K562 (cell line): ENCODE measurements around the gene RHAG. TPM values are rescaled to one million over a fixed set of nuclear protein-coding genes. Genes with fewer than 3 reads are reported as not detected.

Experiments used
- BMI1 ChIP-seq: fragments of 150-350 bp; IDR thresholded peaks from 2 replicates; pipeline ENCODE4 v1.6.1; 2014; ENCODE audit warnings: low read length
- CREBBP ChIP-seq: IDR thresholded peaks from one replicate; pipeline ENCODE4 v1.6.1; 2012; ENCODE audit warnings: low read depth, mild to moderate bottlenecking, control low read depth, inconsistent platforms, low read length
- FIP1L1 ChIP-seq: fragments of 200-400 bp; formaldehyde crosslinking; IDR thresholded peaks from 2 replicates; pipeline ENCODE4 v1.6.1; 2018; ENCODE audit warnings: mild to moderate bottlenecking, low read depth, low read length; ENCODE audit not compliant: poor library complexity, severe bottlenecking
- HDAC8 ChIP-seq: fragments of 450-650 bp; IDR thresholded peaks from 2 replicates; pipeline ENCODE4 v1.6.1; 2016; ENCODE audit warnings: mild to moderate bottlenecking, missing genetic modification characterization, moderate library complexity, missing compliant biosample characterization
- KLF16 ChIP-seq: IDR thresholded peaks from 2 replicates; pipeline ENCODE4 v1.6.1; 2016; ENCODE audit warnings: antibody characterized with exemption
- NR3C1 ChIP-seq: sonication (generic); formaldehyde crosslinking; IDR thresholded peaks from 2 replicates; pipeline ENCODE4 v1.8.1; 2022; ENCODE audit warnings: missing genetic modification reagents
- POLR2AphosphoS2 ChIP-seq: IDR thresholded peaks from 2 replicates; pipeline ENCODE4 v1.6.1; 2012; ENCODE audit warnings: low read length, improper control_type of control experiment
- RFX5 ChIP-seq: IDR thresholded peaks from 2 replicates; pipeline ENCODE4 v1.6.1; 2011; ENCODE audit warnings: low read depth, mild to moderate bottlenecking, improper control_type of control experiment, low read length
- TEAD1 ChIP-seq, 2 experiments: fragments of 450-650 bp in 1 of 2; sonication (generic) in 1 of 2; formaldehyde crosslinking; IDR thresholded peaks; 2 replicates each; pipeline versions ENCODE4 v1.4.0 to v1.8.0; 2020 to 2022; ENCODE audit warnings: mild to moderate bottlenecking in 2 of 2, missing genetic modification reagents in 1 of 2
- ZFPM2 ChIP-seq: fragments of 250-450 bp; sonication (Bioruptor Pico); IDR thresholded peaks from 2 replicates; pipeline ENCODE4 v1.5.1; 2022; ENCODE audit warnings: mild to moderate bottlenecking
- ZNF347 ChIP-seq: fragments of 450-650 bp; formaldehyde crosslinking; IDR thresholded peaks from 2 replicates; pipeline ENCODE4 v1.4.0; 2020; ENCODE audit warnings: low read depth, mild to moderate bottlenecking, moderate library complexity
- polyA plus RNA-seq, 8 experiments: library from polyadenylated mRNA; depleted of rRNA in 4 of 8; stranded (reverse) in 5 of 8; unstranded in 3 of 8; fragments of >200 nt; fragmentation: Nextera tagmentation in 2 of 8; fragmentation: Illumina TruSeq in 1 of 8; extraction: Ambion mirVana in 2 of 8; extraction: Trizol in 1 of 8; gene quantifications; 2 replicates each; pipeline versions ENCODE4 v1.2.1 to v1.2.3, GENCODE V29; 2011 to 2014; ENCODE audit warnings: inconsistent platforms in 1 of 8, missing spikeins in 1 of 8
- total RNA-seq, 7 experiments: library from RNA; depleted of rRNA in 6 of 7; stranded (reverse); fragments of >200 nt in 6 of 7; fragmentation: Illumina TruSeq in 2 of 7; extraction: Trizol in 2 of 7; gene quantifications; 2 replicates each; pipeline versions ENCODE4 v1.2.1 to v1.2.3, GENCODE V29; 2011 to 2021; ENCODE audit warnings: low replicate concordance in 1 of 7
- TF ChIP-seq, protein P1 (sequence below): fragments of 450-650 bp; IDR thresholded peaks from 2 replicates; pipeline ENCODE4 v1.6.1; 2017; ENCODE audit warnings: antibody characterized with exemption
- TF ChIP-seq, protein P2 (sequence below): fragments of 250-450 bp; sonication (Bioruptor Pico); IDR thresholded peaks from 2 replicates; pipeline ENCODE4 v1.5.0; 2020; ENCODE audit warnings: mild to moderate bottlenecking, borderline replicate concordance
- TF ChIP-seq, protein P3 (sequence below): sonication (generic); formaldehyde crosslinking; IDR thresholded peaks from 2 replicates; pipeline ENCODE4 v1.8.0; 2023; ENCODE audit warnings: missing genetic modification reagents, mild to moderate bottlenecking, borderline replicate concordance
- TF ChIP-seq, protein P4 (sequence below): fragments of 450-650 bp; formaldehyde crosslinking; IDR thresholded peaks from 2 replicates; pipeline ENCODE4 v1.4.0; 2020; ENCODE audit warnings: mild to moderate bottlenecking, moderate library complexity

Gene RHAG
- total and polyA plus RNA-seq, 9 of the 15 experiments (the other 6 are each of a cell fraction or from before 2014, with no cell fraction given), result 290 to 1,202 (median 505) TPM

DNA sequence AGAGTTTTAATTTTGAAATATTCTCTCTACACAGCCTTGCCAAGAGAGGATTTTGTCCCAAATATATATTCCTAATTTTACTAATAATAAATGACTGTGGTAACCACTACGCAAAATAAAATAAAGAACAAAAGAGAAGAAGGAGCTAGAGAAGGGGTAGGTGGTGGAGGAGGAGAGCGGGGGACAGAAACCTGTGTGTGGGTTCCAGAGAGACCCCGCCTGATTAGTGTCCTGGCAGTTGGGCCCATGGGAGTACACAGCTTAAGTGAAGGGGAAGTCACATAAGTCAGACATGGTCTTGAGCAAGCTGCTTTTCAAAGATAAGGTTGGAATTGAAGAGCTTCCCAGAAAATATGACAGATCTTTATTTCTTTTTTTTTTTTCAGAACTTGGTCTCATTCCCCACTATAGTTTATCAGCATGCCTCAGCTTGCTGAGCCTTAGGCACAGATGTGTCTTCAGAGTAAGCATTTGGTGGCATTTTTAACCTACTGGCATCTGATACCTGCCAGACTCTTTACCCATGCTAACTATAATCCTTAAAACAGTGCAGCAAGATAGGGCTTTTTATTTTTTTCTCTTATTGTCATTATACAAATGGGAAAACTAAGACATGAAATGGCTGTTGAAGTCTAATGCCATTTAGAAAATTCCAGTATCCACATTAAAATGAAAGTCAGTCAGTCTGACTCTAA, 9.6 kb upstream of the RHAG start (continued):
- TF ChIP-seq, protein P1, sequence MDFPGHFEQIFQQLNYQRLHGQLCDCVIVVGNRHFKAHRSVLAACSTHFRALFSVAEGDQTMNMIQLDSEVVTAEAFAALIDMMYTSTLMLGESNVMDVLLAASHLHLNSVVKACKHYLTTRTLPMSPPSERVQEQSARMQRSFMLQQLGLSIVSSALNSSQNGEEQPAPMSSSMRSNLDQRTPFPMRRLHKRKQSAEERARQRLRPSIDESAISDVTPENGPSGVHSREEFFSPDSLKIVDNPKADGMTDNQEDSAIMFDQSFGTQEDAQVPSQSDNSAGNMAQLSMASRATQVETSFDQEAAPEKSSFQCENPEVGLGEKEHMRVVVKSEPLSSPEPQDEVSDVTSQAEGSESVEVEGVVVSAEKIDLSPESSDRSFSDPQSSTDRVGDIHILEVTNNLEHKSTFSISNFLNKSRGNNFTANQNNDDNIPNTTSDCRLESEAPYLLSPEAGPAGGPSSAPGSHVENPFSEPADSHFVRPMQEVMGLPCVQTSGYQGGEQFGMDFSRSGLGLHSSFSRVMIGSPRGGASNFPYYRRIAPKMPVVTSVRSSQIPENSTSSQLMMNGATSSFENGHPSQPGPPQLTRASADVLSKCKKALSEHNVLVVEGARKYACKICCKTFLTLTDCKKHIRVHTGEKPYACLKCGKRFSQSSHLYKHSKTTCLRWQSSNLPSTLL, result no peak
- TF ChIP-seq ZNF347 (CRISPR knock-in tag) (no peak), NR3C1 (CRISPR knock-in tag) (no peak), TEAD1 (CRISPR knock-in tag; IDR thresholded peaks at IDR 0.05) (peak; percentile 72 to 84; a peak in 3 of 4 replicates), POLR2AphosphoS2 (no peak), BMI1 (no peak), KLF16 (peak; percentile 98), HDAC8 (no peak), RFX5 (no peak), CREBBP (no peak), FIP1L1 (no peak), ZFPM2 (no peak)
- TF ChIP-seq, protein P2, sequence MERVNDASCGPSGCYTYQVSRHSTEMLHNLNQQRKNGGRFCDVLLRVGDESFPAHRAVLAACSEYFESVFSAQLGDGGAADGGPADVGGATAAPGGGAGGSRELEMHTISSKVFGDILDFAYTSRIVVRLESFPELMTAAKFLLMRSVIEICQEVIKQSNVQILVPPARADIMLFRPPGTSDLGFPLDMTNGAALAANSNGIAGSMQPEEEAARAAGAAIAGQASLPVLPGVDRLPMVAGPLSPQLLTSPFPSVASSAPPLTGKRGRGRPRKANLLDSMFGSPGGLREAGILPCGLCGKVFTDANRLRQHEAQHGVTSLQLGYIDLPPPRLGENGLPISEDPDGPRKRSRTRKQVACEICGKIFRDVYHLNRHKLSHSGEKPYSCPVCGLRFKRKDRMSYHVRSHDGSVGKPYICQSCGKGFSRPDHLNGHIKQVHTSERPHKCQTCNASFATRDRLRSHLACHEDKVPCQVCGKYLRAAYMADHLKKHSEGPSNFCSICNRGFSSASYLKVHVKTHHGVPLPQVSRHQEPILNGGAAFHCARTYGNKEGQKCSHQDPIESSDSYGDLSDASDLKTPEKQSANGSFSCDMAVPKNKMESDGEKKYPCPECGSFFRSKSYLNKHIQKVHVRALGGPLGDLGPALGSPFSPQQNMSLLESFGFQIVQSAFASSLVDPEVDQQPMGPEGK (CRISPR knock-in tag), result no peak
- TF ChIP-seq, protein P3, sequence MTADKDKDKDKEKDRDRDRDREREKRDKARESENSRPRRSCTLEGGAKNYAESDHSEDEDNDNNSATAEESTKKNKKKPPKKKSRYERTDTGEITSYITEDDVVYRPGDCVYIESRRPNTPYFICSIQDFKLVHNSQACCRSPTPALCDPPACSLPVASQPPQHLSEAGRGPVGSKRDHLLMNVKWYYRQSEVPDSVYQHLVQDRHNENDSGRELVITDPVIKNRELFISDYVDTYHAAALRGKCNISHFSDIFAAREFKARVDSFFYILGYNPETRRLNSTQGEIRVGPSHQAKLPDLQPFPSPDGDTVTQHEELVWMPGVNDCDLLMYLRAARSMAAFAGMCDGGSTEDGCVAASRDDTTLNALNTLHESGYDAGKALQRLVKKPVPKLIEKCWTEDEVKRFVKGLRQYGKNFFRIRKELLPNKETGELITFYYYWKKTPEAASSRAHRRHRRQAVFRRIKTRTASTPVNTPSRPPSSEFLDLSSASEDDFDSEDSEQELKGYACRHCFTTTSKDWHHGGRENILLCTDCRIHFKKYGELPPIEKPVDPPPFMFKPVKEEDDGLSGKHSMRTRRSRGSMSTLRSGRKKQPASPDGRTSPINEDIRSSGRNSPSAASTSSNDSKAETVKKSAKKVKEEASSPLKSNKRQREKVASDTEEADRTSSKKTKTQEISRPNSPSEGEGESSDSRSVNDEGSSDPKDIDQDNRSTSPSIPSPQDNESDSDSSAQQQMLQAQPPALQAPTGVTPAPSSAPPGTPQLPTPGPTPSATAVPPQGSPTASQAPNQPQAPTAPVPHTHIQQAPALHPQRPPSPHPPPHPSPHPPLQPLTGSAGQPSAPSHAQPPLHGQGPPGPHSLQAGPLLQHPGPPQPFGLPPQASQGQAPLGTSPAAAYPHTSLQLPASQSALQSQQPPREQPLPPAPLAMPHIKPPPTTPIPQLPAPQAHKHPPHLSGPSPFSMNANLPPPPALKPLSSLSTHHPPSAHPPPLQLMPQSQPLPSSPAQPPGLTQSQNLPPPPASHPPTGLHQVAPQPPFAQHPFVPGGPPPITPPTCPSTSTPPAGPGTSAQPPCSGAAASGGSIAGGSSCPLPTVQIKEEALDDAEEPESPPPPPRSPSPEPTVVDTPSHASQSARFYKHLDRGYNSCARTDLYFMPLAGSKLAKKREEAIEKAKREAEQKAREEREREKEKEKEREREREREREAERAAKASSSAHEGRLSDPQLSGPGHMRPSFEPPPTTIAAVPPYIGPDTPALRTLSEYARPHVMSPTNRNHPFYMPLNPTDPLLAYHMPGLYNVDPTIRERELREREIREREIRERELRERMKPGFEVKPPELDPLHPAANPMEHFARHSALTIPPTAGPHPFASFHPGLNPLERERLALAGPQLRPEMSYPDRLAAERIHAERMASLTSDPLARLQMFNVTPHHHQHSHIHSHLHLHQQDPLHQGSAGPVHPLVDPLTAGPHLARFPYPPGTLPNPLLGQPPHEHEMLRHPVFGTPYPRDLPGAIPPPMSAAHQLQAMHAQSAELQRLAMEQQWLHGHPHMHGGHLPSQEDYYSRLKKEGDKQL (CRISPR knock-in tag), result no peak
- TF ChIP-seq, protein P4, sequence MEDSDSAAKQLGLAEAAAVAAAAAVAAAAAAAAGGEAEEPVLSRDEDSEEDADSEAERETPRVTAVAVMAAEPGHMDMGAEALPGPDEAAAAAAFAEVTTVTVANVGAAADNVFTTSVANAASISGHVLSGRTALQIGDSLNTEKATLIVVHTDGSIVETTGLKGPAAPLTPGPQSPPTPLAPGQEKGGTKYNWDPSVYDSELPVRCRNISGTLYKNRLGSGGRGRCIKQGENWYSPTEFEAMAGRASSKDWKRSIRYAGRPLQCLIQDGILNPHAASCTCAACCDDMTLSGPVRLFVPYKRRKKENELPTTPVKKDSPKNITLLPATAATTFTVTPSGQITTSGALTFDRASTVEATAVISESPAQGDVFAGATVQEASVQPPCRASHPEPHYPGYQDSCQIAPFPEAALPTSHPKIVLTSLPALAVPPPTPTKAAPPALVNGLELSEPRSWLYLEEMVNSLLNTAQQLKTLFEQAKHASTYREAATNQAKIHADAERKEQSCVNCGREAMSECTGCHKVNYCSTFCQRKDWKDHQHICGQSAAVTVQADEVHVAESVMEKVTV (CRISPR knock-in tag), result peak; percentile 1; the same call in 1 of the 2 replicates
